Body of pancreas (tissue), 4 donors: ENCODE data around the gene DNAH11. TPM values are rescaled to one million over a fixed set of nuclear protein-coding genes. Genes with fewer than 3 reads are reported as not detected.

Source experiments
- ATAC-seq: fragments of 150-250 bp; one replicate; pipeline ENCODE4 v1.9.1; 2016
- DNase-seq, 4 donors: peaks; one replicate each; pipeline ENCODE4 v3.0.0-alpha.2; 2019
- H3K27ac ChIP-seq, 4 donors: fragments of 200-600 bp; sonication (generic); 1 replicate in 3 of 4; 2 replicates in 1 of 4; pipeline versions ENCODE4 v1.5.1 to v1.6.1; 2016 to 2019; ENCODE audit warnings: mild to moderate bottlenecking in 1 of 4, mixed read lengths in 1 of 4, moderate library complexity in 1 of 4
- H3K27me3 ChIP-seq, 2 donors: fragments of 200-600 bp; sonication (generic); one replicate each; pipeline ENCODE4 v1.6.0; 2016; ENCODE audit warnings: mild to moderate bottlenecking in 1 of 2
- H3K36me3 ChIP-seq, 2 donors: fragments of 200-600 bp; sonication (generic); replicated peaks in 1 of 2; 2 replicates each; pipeline ENCODE4 v1.5.1; 2016; ENCODE audit warnings: low read depth in 2 of 2; ENCODE audit not compliant: insufficient read depth in 1 of 2
- H3K4me1 ChIP-seq: fragments of 200-600 bp; sonication (generic); one replicate; pipeline ENCODE4 v1.6.0; 2016
- H3K4me3 ChIP-seq, 2 donors: fragments of 200-600 bp; sonication (generic); 1 replicate in 1 of 2; 2 replicates in 1 of 2; pipeline ENCODE4 v1.5.1; 2016 to 2019
- H3K9me3 ChIP-seq, 3 donors: fragments of 200-600 bp; sonication (generic); 1 replicate in 2 of 3; 2 replicates in 1 of 3; pipeline ENCODE4 v1.5.1; 2016
- POLR2A ChIP-seq, 3 donors: fragments of 450-650 bp; IDR thresholded peaks; one replicate each; pipeline ENCODE4 v1.6.1; 2016; ENCODE audit warnings: antibody characterized with exemption in 3 of 3, mild to moderate bottlenecking in 2 of 3
- WGBS, 2 donors: methylation state at CpG; one replicate each; pipeline ENCODE4 v1.1.5; 2017; 5-methylcytosine and 5-hydroxymethylcytosine counted together
- intact Hi-C: fragments of 100-400 bp; cut with DNase I; formaldehyde crosslinking; loops from one replicate; pipeline ENCODE4 v1.15.1; 2023
- total RNA-seq, 2 donors: library from RNA; depleted of rRNA; stranded (reverse); fragments of >200 nt; gene quantifications; one replicate each; pipeline ENCODE4 v1.1.0, GENCODE V29; 2016
- TF ChIP-seq, protein P1 (sequence below), 7 experiments: fragments of 450-650 bp in 4 of 7; fragments of 200-600 bp in 3 of 7; sonication (generic) in 3 of 7; IDR thresholded peaks; one replicate each; pipeline ENCODE4 v1.5.1; 2016 to 2019; ENCODE audit warnings: antibody characterized with exemption in 7 of 7

DNAH11 gene
- total RNA-seq, 2 donors from 2014 or later: 0.52 to 0.99 TPM

DNA sequence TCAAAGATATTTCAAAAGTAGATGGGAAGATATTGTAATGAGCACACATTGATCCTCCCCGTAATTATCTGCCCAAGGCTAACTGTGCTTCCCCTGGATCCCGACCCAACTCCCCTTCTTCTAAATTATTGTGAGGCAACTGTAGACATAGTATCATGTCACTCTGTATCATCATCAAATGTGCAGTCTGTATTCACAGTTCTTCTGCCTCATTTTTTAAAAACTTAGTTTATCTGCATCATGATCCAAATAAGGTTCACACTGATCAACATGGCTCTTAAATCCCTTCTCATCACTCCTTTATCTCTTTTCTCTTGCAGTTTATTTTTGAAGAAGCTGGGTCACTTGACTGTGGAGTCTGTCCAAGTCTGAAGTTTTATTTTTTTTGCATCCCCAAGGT, 375.4 kb downstream of the DNAH11 start:
- TF ChIP-seq, protein P1, sequence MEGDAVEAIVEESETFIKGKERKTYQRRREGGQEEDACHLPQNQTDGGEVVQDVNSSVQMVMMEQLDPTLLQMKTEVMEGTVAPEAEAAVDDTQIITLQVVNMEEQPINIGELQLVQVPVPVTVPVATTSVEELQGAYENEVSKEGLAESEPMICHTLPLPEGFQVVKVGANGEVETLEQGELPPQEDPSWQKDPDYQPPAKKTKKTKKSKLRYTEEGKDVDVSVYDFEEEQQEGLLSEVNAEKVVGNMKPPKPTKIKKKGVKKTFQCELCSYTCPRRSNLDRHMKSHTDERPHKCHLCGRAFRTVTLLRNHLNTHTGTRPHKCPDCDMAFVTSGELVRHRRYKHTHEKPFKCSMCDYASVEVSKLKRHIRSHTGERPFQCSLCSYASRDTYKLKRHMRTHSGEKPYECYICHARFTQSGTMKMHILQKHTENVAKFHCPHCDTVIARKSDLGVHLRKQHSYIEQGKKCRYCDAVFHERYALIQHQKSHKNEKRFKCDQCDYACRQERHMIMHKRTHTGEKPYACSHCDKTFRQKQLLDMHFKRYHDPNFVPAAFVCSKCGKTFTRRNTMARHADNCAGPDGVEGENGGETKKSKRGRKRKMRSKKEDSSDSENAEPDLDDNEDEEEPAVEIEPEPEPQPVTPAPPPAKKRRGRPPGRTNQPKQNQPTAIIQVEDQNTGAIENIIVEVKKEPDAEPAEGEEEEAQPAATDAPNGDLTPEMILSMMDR (IDR thresholded peaks at IDR 0.05): no peak
- no peak for TF ChIP-seq POLR2A (IDR thresholded peaks at IDR 0.05)
- no peak for ATAC-seq
- H3K27ac ChIP-seq: no peak overlapping the region
- H3K4me1 ChIP-seq: peaks cover under 1% of the 10 kb centered on the region
- DNase-seq: no peak
- H3K4me3 ChIP-seq: no peak overlapping the region
- intact Hi-C loops: no loop called here
- no peaks in the 10 kb centered on the region for H3K27me3 ChIP-seq
- H3K9me3 ChIP-seq: no peaks in the 10 kb centered on the region
- WGBS, 2 donors: 85 to 89% methylated on average over 2 of the region's 2 CpGs
- H3K36me3 ChIP-seq: no peaks in the 10 kb centered on the region

DNA sequence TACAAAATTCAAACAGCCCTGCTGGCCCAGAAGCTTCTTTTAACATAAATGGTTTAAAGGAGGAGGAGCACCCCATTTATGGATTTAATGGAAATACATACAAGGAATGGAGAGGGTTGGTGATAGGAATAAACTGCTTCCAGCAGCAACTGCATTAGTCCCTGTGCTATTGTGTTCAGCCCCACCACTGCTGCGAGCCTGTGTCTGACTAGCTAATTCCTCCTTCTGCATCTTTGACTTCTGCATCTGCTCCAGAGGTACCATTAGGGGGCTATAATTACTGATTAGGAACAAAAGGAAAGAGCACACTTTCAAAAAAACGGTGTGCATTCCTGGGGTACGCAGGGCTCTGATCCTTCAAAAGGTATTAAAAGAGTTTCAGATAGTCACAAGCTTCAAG, 378.1 kb downstream of the DNAH11 start:
- ATAC-seq: no peak
- H3K4me1 ChIP-seq: peaks cover 7% of the 10 kb centered on the region
- TF ChIP-seq, protein P1 (IDR thresholded peaks at IDR 0.05): no peak
- no peak for TF ChIP-seq POLR2A (IDR thresholded peaks at IDR 0.05)
- H3K9me3 ChIP-seq: no peaks in the 10 kb centered on the region
- 62 to 65% methylated on average over 3 of the region's 3 CpGs for WGBS, 2 donors
- no peak overlapping the region for H3K27ac ChIP-seq
- no peak overlapping the region for H3K4me3 ChIP-seq
- no peaks in the 10 kb centered on the region for H3K27me3 ChIP-seq
- DNase-seq: no peak
- intact Hi-C loops: no loop called here
- no peaks in the 10 kb centered on the region for H3K36me3 ChIP-seq

DNA sequence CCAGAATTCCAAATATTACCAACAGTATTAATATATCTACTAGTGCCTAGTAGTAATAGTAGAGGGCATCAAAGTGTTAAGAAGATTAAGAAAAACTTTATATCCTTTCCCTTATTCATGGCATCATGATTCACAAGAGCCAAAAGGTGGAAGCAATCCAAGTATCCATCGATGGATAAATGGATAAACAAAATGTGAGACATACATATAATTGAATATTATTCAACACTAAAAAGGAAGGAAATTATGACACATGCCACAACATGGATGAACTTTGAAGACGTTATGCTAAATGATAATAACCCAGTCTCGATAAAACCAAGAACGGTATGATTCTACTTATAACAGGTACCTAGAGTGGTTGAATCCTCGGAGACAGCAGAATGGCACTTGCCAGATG, 379.8 kb downstream of the DNAH11 start:
- H3K27me3 ChIP-seq: no peaks in the 10 kb centered on the region
- H3K36me3 ChIP-seq: no peaks in the 10 kb centered on the region
- no peaks in the 10 kb centered on the region for H3K9me3 ChIP-seq
- DNase-seq: no peak
- ATAC-seq: no peak
- intact Hi-C loops: no loop called here
- no peak overlapping the region for H3K4me3 ChIP-seq
- peaks cover 10% of the 10 kb centered on the region for H3K4me1 ChIP-seq
- TF ChIP-seq POLR2A (IDR thresholded peaks at IDR 0.05): no peak
- TF ChIP-seq, protein P1 (IDR thresholded peaks at IDR 0.05): no peak
- no peak overlapping the region for H3K27ac ChIP-seq
- 88 to 91% methylated on average over 5 of the region's 5 CpGs for WGBS, 2 donors

DNA sequence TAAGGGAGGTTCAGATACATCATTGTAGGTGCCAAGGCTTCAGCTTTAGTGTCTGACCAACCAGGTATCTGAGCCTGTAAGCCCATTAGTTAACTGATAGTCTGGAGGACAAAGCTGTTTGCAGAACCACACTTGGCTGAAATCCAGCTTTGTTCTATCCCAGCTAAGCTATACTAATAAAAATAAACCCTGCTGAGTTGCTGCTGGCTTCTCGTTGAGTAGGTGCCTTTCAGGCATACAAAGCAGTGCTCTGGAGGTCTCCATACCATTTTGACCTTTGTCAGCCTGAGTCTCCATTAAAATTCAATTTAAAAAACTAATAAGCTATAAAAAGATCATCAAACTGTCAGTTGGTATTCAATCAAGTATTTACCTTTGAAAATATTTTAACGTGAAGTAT, 380.8 kb downstream of the DNAH11 start:
- no peak overlapping the region for H3K4me3 ChIP-seq
- intact Hi-C loops: no loop called here
- no peak overlapping the region for H3K27ac ChIP-seq
- no peaks in the 10 kb centered on the region for H3K27me3 ChIP-seq
- WGBS, 2 donors: 23% methylated on average over 2 of the region's 2 CpGs
- DNase-seq (peak in 3 of 4 donors; percentile 21 to 35 (median 29)), ATAC-seq (no peak)
- H3K9me3 ChIP-seq: no peaks in the 10 kb centered on the region
- TF ChIP-seq POLR2A (IDR thresholded peaks at IDR 0.05): no peak
- TF ChIP-seq, protein P1 (IDR thresholded peaks at IDR 0.05): no peak
- no peaks in the 10 kb centered on the region for H3K36me3 ChIP-seq
- H3K4me1 ChIP-seq: peaks cover 15% of the 10 kb centered on the region

DNA sequence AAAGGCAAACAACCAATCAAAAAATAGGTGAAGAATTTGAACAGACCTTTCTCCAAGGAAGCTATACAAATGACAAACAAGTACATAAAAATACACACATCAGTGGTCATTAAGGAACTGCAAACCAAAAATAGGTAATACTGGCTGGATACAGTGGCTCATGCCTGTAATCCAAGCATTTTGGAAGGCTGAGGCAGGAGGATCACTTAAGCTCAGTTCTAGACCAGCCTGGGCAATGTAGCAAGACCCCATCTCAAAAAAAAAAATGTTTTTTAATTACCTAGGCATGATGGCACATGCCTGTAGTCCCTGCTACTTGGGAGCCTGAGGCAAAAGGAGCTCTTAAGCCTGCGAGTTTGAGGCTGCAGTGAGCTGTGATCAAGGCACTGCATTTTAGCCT, 383.6 kb downstream of the DNAH11 start:
- Histone ChIP-seq H3K27ac (no peak overlapping the region), H3K36me3 (no peaks in the 10 kb centered on the region), H3K9me3 (no peaks in the 10 kb centered on the region), H3K27me3 (no peaks in the 10 kb centered on the region), H3K4me1 (peaks cover 15% of the 10 kb centered on the region), H3K4me3 (no peak overlapping the region)
- TF ChIP-seq, protein P1 (IDR thresholded peaks at IDR 0.05): no peak
- no peak for TF ChIP-seq POLR2A (IDR thresholded peaks at IDR 0.05)
- ATAC-seq: no peak
- WGBS, 2 donors: 92 to 100% methylated on average over 1 of the region's 1 CpG
- DNase-seq: no peak
- intact Hi-C loops: no loop called here
